ENCODE results near the gene GLRX2. TPM values are rescaled to one million over a fixed set of nuclear protein-coding genes. Genes with fewer than 3 reads are reported as not detected.
"Not testable (repeated sequence)": the region's sequence is repeated elsewhere in the genome, so short reads cannot be mapped to it uniquely, and the experiment has no call there.

Gene GLRX2
- total and polyA plus RNA-seq, 3 donors from 2014 or later = 21.2 to 70.1 (median 47.6) TPM

- DNase-seq = no peak
- intact Hi-C loops (cut with DNase I; ENCODE audit: low total_unique reads) = no loop called here
These were observed 13.0 kb upstream of the GLRX2 start for GRCh38 chr1:193118194-193118593.

GRCh38 chr1:193117167-193117566 lies 12.0 kb upstream of the GLRX2 start:
- H3K27me3 ChIP-seq; intact Hi-C loops (cut with DNase I; ENCODE audit: low total_unique reads): not testable (repeated sequence)

More at GRCh38 chr1:193118194-193118593, 13.0 kb upstream of the GLRX2 start:
- no peaks in the 10 kb centered on the region for H3K36me3 ChIP-seq (ENCODE audit: low read depth, missing control alignments)
- H3K27me3 ChIP-seq = no peaks in the 10 kb centered on the region
- WGBS, 2 donors = 94 to 97% methylated on average over 3 of the region's 3 CpGs
- no peak overlapping the region for H3K4me3 ChIP-seq
- H3K9me3 ChIP-seq = no peaks in the 10 kb centered on the region
- no peak for TF ChIP-seq POLR2A (IDR thresholded peaks at IDR 0.05)
- no peak overlapping the region for H3K27ac ChIP-seq
- H3K4me1 ChIP-seq = peaks cover 2% of the 10 kb centered on the region

GRCh38 chr1:193115629-193116227 lies 10.5 kb upstream of the GLRX2 start:
- Histone ChIP-seq H3K36me3 (ENCODE audit: low read depth, missing control alignments) (no peaks in the 10 kb centered on the region), H3K4me1 (no peaks in the 10 kb centered on the region), H3K4me3 (no peak overlapping the region), H3K9me3 (no peaks in the 10 kb centered on the region), H3K27ac (no peak overlapping the region), H3K27me3 (no peaks in the 10 kb centered on the region)
- TF ChIP-seq POLR2A (IDR thresholded peaks at IDR 0.05) (no peak), CTCF (IDR thresholded peaks at IDR 0.05) (no peak)
- WGBS, 2 donors = 44 to 55% methylated on average over 1 of the region's 1 CpG
- intact Hi-C loops (cut with DNase I; ENCODE audit: low total_unique reads) = no loop called here
- no peak for DNase-seq

More at GRCh38 chr1:193117167-193117566, 12.0 kb upstream of the GLRX2 start:
- WGBS, 2 donors = 92% methylated on average over 6 of the region's 6 CpGs
- DNase-seq; H3K4me3 ChIP-seq; H3K9me3 ChIP-seq; H3K27ac ChIP-seq; H3K36me3 ChIP-seq (ENCODE audit: low read depth, missing control alignments); H3K4me1 ChIP-seq: not testable (repeated sequence)

- Histone ChIP-seq H3K27ac (no peak overlapping the region), H3K4me3 (no peak overlapping the region), H3K27me3 (no peaks in the 10 kb centered on the region), H3K4me1 (no peaks in the 10 kb centered on the region), H3K9me3 (no peaks in the 10 kb centered on the region), H3K36me3 (ENCODE audit: low read depth, missing control alignments) (no peaks in the 10 kb centered on the region)
- intact Hi-C loops (cut with DNase I; ENCODE audit: low total_unique reads) = no loop called here
- TF ChIP-seq POLR2A (IDR thresholded peaks at IDR 0.05) (no peak), CTCF (IDR thresholded peaks at IDR 0.05) (no peak)
- no peak for DNase-seq
- 86 to 88% methylated on average over 6 of the region's 6 CpGs for WGBS, 2 donors
These were observed 9.4 kb upstream of the GLRX2 start for GRCh38 chr1:193114485-193115095.

GRCh38 chr1:193113992-193114332 lies 8.7 kb upstream of the GLRX2 start:
- DNase-seq = no peak
- H3K4me1 ChIP-seq = no peaks in the 10 kb centered on the region
- H3K27me3 ChIP-seq = no peaks in the 10 kb centered on the region
- no peak overlapping the region for H3K4me3 ChIP-seq
- H3K9me3 ChIP-seq = no peaks in the 10 kb centered on the region
- intact Hi-C loops (cut with DNase I; ENCODE audit: low total_unique reads) = no loop called here
- no peaks in the 10 kb centered on the region for H3K36me3 ChIP-seq (ENCODE audit: low read depth, missing control alignments)
- no peak overlapping the region for H3K27ac ChIP-seq
- TF ChIP-seq POLR2A (IDR thresholded peaks at IDR 0.05) = no peak
- TF ChIP-seq CTCF (IDR thresholded peaks at IDR 0.05) = no peak

Measured in testis (tissue), 3 donors.